GM12872 (cell line): Measurements from ENCODE around the gene SPATA16.

Experiments used
- TF ChIP-seq, protein P1 (sequence below): IDR thresholded peaks from 3 replicates; pipeline ENCODE4 v1.5.1; 2011; ENCODE audit warnings: low read depth, mild to moderate bottlenecking, low read length, moderate library complexity; ENCODE audit not compliant: insufficient read depth

The SPATA16 gene

DNA sequence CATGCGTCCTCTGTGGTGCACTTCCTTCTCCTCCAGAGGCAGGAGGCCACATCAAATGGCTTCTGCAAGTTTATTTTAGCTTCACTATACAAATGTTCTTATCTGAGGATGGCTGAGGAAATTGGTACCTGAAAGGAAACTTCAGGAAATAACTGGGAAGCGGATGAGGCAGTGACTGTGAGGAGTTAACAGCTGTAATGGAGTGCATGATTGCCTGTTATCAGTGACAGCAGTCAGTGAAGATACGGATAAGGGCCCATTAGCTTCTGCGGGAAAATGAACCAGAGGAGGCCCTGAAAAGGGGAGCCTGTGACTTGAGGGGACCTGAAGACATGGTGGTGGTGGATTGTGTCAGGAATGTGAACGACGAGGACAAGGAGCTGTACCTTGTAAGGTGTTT is 51.8 kb downstream of the SPATA16 start:
- TF ChIP-seq, protein P1, sequence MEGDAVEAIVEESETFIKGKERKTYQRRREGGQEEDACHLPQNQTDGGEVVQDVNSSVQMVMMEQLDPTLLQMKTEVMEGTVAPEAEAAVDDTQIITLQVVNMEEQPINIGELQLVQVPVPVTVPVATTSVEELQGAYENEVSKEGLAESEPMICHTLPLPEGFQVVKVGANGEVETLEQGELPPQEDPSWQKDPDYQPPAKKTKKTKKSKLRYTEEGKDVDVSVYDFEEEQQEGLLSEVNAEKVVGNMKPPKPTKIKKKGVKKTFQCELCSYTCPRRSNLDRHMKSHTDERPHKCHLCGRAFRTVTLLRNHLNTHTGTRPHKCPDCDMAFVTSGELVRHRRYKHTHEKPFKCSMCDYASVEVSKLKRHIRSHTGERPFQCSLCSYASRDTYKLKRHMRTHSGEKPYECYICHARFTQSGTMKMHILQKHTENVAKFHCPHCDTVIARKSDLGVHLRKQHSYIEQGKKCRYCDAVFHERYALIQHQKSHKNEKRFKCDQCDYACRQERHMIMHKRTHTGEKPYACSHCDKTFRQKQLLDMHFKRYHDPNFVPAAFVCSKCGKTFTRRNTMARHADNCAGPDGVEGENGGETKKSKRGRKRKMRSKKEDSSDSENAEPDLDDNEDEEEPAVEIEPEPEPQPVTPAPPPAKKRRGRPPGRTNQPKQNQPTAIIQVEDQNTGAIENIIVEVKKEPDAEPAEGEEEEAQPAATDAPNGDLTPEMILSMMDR: no peak

DNA sequence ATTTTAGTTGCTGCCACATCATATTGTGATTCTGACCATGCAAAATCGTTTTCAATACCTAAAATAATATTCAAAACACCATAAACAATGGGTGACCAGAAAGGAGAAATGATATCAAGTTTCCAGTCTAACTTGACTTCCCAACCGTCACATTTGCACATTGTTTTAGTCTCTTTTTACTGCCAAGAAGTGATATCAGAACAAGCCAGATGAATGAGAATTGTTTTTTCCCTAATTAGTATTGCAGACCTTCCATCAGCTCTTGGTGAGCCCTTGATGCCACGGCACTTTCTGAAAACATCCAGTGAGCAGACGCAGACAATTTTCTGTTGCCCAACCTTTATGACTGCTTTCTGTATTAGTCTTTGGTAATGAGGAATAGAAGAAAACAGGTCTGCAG is 62.5 kb downstream of the SPATA16 start:
- TF ChIP-seq, protein P1: no peak

DNA sequence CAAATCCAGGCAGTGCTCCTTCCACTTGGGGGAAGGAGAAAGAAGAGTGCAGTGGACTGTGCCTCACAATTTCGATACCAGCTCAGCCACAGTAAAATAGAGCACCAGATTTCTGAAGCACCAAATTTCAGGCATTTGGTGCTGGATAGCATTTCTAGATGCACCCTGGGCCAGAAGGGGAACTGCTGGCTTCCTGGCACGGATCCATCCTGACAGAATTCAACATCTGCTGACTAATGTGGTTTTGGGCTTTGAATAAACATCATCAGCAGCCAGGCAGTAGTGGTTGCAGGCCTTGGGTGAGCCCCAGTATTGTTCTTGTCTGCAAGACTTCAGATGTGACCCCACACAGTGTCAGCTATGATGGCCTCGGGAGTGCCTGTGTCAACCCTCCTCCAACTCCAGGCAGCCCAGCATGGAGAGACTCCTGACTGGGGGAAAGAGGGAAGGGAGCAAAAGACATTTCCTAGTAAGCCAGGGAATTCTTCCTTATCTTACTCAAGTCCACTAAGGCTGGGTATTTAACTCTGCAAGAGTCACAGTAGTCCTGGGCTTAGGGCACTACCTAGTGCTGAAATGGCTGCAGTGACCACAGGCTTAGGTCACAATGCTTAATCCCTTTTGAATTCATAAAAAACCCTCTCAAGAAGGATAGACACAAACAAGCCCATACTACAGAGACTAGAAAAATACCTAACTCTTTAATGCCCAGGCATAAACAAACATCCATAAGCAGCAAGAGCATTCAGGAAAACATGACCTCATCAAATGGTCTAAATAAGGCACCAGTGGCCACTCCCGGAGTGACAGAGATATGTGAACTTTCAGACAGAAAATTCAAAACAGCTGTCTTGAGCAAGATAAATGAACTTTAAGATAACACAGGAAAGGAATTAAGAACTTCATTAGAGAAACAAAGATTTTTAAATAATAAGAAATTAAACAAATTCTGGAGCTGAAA is 74.7 kb downstream of the SPATA16 start:
- TF ChIP-seq, protein P1: no peak

DNA sequence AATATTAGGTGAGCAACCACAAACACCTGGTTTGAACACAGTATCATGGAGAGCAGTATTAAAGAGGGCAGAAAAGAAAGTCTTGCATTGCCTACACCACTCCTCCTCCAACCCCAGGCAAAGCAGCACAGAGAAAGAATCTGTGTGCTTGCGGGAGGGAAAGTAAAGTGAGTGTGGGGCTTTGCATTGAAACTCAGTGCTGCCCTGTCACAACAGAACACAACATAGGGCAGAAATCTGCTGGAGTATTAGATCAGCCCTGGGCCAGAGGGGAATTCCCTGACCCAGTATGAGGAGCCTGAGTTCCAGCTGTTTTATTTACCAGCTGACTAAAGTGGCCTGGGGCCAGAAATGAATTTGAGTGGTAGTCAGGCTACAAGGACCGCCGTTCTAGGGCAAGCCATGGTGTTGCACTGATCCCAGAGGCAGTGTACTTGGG is 75.5 kb downstream of the SPATA16 start:
- TF ChIP-seq, protein P1: no peak

DNA sequence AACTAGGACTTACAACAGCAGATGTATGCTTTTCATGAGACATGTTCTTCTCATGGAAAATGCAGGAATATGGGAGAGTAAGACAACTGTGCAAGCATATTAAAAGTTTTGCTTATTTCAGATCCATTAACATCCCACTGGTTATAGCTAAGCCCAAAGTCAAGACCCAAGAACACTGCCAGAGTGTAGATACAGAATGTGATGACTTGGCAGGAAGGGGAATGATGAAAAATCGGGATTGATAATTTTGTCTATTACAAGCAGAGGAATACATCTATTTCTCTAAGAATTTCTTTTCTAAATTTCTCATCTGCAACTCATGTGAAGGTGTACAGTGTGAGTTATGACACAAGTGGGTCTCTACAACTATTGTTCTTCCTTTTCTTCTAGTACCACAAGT is 76.4 kb downstream of the SPATA16 start:
- TF ChIP-seq, protein P1: no peak

DNA sequence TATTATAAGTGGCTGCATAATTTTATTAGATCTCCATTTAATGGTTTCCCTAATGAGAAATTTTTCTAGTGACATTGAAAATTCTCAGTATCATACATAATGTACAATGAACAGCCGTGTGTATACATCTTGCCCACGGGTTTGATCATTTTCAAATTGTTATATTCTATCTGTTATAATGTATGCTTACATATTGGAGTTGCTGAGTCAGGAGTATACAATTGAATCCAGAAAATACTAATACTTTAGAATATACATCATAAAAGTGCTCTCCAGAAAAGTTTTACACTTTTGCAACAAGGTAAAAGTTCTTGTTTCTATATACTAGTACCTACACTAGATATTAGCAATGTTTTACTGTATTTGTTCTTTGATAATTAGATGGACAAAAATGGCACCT is 82.8 kb downstream of the SPATA16 start:
- TF ChIP-seq, protein P1: no peak

DNA sequence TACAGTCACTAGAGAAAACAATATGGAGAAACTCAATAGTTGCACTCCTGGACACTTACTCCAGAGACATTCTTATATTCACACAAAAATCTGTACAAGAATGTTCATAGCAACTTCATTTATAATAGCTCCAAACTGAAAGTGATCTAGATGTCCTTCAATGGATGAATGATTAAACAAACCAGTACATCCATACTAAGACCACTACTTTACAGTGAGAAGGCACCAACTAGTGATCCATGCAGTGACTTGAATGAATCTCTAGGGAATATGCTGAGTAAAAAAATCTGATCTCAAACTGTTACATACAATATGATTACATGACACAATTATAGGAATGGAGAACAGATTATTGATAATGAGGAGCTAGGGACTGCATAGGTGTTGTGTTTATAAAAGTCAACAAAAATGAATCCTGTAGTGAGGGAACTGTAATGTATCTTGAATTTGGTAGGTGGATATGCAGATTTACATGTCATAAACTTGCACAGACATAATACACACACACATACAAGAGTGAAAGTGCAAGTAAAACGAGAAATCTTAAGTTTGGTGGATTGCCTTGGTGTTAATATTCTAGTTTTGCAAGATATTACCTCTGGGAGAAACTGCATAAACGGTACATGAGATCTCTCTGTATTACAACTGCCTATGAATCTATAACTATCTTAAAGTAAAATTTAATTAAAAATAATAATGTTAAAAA is 85.7 kb downstream of the SPATA16 start:
- TF ChIP-seq, protein P1: no peak
